AG04449 (cell line): Measurements from ENCODE around the gene SYNCRIP.

ENCODE experiments used
- CTCF ChIA-PET: fragments of 350-600 bp; formaldehyde crosslinking; extraction: SDS; loops from one replicate; lab custom pipeline; 2021; ENCODE audit warnings: antibody characterized with exemption; lab: Yijun Ruan, JAX
- POLR2A ChIA-PET: fragments of 400-600, 350-600 bp; formaldehyde crosslinking; extraction: SDS; loops from one replicate; lab custom pipeline; 2020; ENCODE audit warnings: antibody characterized with exemption, inconsistent platforms; lab: Yijun Ruan, JAX
- DNase-seq: peaks from one replicate; pipeline ENCODE4 v3.0.0-alpha.2; 2010; ENCODE audit warnings: low read depth, low spot score
- H3K4me3 ChIP-seq: 2 replicates; pipeline ENCODE4 v1.5.1; 2011; ENCODE audit warnings: low read depth, mild to moderate bottlenecking, control low read depth, low read length
- TF ChIP-seq, protein P1 (sequence below): IDR thresholded peaks from one replicate; pipeline ENCODE4 v1.5.1; 2011; ENCODE audit warnings: mild to moderate bottlenecking, moderate library complexity, low read length, control low read depth, inconsistent platforms; ENCODE audit not compliant: insufficient read depth; ENCODE audit errors: missing control alignments

The SYNCRIP gene

DNA sequence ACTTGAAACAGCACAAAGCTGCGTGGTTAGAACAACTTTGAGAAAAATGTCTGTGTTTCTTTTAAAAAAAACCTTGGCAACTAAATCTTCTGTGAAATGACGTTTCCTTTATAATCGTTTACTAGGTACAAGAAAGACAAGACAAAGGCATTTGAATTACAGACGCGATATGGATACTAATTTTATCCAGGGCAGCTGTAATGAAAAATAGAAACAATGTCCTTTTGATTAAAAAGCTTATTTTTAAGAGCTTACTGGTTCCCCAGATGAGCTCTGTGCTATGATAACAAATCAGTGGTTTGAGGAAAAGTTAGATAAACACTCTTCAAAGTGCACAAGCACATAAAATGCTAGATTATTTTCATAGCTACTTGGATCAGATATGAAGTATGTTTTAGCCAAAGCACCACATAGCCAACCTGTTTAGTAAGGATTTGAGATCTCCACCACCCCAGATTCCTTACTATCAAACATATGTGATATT is 1.6 kb upstream of the SYNCRIP start:
- TF ChIP-seq, protein P1, sequence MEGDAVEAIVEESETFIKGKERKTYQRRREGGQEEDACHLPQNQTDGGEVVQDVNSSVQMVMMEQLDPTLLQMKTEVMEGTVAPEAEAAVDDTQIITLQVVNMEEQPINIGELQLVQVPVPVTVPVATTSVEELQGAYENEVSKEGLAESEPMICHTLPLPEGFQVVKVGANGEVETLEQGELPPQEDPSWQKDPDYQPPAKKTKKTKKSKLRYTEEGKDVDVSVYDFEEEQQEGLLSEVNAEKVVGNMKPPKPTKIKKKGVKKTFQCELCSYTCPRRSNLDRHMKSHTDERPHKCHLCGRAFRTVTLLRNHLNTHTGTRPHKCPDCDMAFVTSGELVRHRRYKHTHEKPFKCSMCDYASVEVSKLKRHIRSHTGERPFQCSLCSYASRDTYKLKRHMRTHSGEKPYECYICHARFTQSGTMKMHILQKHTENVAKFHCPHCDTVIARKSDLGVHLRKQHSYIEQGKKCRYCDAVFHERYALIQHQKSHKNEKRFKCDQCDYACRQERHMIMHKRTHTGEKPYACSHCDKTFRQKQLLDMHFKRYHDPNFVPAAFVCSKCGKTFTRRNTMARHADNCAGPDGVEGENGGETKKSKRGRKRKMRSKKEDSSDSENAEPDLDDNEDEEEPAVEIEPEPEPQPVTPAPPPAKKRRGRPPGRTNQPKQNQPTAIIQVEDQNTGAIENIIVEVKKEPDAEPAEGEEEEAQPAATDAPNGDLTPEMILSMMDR, result no peak
- ChIA-PET POLR2A (interaction anchor here (1.1 to 9.2 kb wide), 6 partner anchors 16 to 195 kb away, joined by 3 to 337 read pairs (median 12); partner anchors contain the start of gene NT5E), CTCF (interaction anchor here (0.7 to 1.5 kb wide), 5 partner anchors 9 to 33 kb away, joined by 3 to 4 read pairs (median 3); no protein-coding TSS in a partner anchor)
- no peak for DNase-seq
- peak overlapping the region; percentile 74 for H3K4me3 ChIP-seq

DNA sequence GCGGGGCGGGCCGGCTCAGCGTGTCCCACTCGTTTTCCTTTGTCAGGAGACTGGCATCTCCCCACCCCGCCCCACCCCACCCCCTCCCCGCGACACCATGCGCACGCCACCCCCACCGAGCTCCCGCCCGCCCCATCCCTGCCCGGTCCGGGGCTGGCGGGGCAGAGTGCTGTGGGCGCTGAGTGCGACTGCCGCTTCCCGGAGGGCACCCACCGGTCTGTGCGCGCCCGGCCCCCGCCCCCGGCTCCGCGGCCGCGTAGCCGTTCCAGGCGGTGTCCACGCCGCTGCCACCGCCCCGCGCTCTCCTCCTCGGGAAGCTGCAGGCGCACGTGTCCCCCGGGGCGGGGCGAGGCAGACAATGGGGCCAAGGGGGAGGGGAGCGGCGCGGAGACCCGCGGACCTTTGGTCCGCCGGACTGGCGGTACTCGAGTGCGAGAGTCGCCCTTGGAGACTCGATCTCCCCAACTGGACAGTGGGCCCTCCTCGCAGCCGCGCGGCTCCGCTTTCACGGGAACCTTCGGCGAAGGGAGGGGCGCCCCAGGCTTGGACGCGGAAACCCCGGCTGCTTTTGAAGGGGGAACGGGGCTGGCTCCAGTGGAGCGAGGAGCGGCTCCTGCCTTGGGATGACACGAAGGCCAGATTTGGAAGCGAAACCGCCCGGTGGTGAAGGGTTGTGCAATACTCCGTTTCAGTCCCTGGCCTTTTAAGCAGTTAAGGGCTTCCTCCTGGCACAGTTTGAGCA is 1.0 kb upstream of the SYNCRIP start:
- peak; percentile 76 for DNase-seq
- ChIA-PET POLR2A (interaction anchor here (1.0 to 9.2 kb wide), 11 partner anchors 9 to 194 kb away, joined by 3 to 337 read pairs (median 6); partner anchors contain the start of genes NT5E and SNX14), CTCF (interaction anchor here (0.8 to 1.5 kb wide), 3 partner anchors 10 to 32 kb away, joined by 3 read pairs; no protein-coding TSS in a partner anchor)
- peak overlapping the region; percentile 74 for H3K4me3 ChIP-seq
- TF ChIP-seq, protein P1, result no peak

DNA sequence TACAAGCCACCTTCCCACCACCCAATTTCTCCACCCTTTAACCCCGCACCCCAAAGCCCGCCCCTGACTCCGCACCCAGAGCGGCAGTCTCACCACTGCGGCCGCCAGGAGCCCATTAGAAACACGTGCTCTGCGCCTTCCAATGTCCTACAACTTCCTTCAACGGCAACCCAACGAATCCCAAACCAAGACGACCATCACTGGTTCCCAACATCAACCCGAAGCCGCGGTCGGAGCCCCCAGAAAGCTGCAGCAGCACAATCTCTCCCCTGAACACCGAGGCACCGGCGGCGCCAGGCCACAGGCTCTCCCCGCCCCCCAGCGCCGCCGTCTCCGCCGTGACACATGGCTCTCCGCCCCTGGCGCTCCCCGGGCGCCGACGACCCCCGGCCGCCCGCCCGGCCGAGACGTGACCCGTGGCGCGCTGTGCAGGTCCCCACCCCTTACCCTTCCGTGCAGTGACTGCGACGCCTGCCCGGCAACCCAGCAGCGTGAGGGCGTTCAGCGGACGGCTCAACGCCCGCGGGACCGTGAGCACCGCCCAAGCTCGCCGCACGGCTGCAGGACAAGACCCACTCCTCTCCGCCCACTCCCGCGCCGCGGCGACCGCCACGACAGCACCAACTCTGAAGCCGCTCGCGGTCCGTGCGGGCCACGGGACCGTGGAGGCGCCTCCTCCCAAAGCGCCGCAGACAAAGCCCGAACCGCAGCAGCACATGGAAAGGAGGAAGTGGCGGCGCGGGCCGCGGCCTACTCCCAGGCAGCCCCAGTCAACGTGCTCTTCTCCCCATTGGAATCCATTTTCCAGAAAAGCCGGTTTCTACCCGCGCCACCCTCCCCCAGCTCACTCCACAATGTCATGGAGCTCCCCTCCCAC is 551 bp downstream of the SYNCRIP start:
- TF ChIP-seq, protein P1, result peak; percentile 9
- CTCF ChIA-PET, result interaction anchor here (1.2 to 1.4 kb wide), 2 partner anchors 9 to 287 kb away, joined by 3 read pairs; no protein-coding TSS in a partner anchor
- DNase-seq, result no peak
- POLR2A ChIA-PET, result interaction anchor here (0.7 to 9.2 kb wide), 14 partner anchors 10 to 1590 kb away, joined by 3 to 337 read pairs (median 4); partner anchors contain the start of genes NT5E and SNX14
- H3K4me3 ChIP-seq, result peak overlapping the region; percentile 99

DNA sequence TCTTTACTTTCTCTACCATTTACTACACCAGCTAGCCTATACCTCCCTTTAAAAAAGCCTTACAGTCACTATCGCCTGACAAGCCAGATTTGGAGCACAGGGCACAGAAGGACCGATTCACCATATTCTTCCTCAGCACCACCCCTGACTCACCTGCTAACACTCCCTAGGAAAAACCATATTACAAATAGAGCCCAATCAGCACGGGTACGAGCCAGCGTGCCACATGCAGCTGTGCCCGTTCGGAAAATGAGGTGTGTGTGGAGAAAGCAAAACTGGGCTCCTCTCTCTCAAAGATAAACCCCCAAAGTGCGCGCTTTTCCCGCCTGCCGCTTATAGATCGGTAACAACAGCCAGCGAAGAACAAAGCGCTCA is 1.2 kb downstream of the SYNCRIP start:
- ChIA-PET POLR2A (interaction anchor here (1.5 to 9.2 kb wide), 2 partner anchors 10 to 35 kb away, joined by 3 to 337 read pairs; no protein-coding TSS in a partner anchor), CTCF (no interaction called here)
- TF ChIP-seq, protein P1, result no peak
- H3K4me3 ChIP-seq, result peak overlapping the region; percentile 99
- DNase-seq, result no peak

GRCh38 chr6:85640821-85641220 is 1.9 kb downstream of the SYNCRIP start:
- TF ChIP-seq, protein P1, result no peak
- ChIA-PET POLR2A (interaction anchor here (9.2 kb wide), 1 partner anchor 36 kb away, joined by 337 read pairs; no protein-coding TSS in a partner anchor), CTCF (interaction anchor here (1.7 kb wide), 1 partner anchor 30 kb away, joined by 4 read pairs; no protein-coding TSS in a partner anchor)
- no peak for DNase-seq
- peak overlapping the region; percentile 99 for H3K4me3 ChIP-seq
